GM18505 (cell line): ENCODE results near the gene ZBTB8A.
"Not testable (repeated sequence)": the region's sequence is repeated elsewhere in the genome, so short reads cannot be mapped to it uniquely, and the experiment has no call there.

Experiments
- ATAC-seq: cut with Tn5 transposase; IDR thresholded peaks from one replicate; pipeline ENCODE4 v1.9.1; 2021; ENCODE audit not compliant: unreplicated experiment
- POLR2A ChIP-seq: IDR thresholded peaks from 4 replicates; pipeline ENCODE4 v1.6.1; 2011; ENCODE audit warnings: borderline replicate concordance; ENCODE audit not compliant: insufficient read depth, insufficient read length; ENCODE audit errors: extremely low read depth

ZBTB8A gene

DNA sequence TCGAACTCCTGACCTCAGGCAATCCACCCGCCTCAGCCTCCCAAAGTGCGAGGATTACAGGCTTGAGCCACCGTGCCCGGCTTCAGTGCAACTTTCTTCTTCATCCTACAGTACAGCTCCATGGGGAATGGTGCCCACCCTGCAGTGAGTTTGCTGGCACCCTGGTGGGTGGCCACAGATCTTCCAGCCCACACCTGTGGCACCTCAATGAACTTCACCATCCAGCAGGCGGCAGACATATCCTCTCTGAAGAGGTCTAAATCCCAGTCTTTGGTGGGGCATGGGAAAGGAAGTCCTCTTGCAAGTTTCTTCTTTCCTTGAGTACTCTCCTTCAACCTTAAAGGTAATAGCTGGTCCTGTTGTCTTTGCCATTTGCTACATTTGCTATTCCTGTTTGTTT is 18.1 kb upstream of the ZBTB8A start:
- no peak for ATAC-seq
- no peak for TF ChIP-seq POLR2A

DNA sequence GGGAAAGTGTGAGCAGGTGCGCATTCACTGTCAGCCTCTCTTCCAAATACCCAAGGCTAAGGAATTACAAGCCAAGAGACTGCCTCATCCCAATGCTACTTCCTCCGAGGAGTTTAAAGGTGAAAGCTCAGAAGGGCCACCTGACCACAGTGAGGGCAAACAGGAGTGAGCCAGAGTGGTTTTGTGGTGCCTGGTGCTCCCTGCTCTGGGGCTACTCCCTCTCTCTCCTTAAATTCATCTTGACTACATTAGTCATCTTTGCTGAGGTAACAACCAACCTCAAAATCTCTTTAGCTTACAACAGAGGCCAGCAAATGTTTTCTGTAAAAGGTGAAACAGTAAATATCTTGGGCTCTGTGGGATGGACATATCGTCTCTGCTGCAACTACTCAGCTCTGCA is 14.2 kb upstream of the ZBTB8A start:
- no peak for ATAC-seq
- no peak for TF ChIP-seq POLR2A

DNA sequence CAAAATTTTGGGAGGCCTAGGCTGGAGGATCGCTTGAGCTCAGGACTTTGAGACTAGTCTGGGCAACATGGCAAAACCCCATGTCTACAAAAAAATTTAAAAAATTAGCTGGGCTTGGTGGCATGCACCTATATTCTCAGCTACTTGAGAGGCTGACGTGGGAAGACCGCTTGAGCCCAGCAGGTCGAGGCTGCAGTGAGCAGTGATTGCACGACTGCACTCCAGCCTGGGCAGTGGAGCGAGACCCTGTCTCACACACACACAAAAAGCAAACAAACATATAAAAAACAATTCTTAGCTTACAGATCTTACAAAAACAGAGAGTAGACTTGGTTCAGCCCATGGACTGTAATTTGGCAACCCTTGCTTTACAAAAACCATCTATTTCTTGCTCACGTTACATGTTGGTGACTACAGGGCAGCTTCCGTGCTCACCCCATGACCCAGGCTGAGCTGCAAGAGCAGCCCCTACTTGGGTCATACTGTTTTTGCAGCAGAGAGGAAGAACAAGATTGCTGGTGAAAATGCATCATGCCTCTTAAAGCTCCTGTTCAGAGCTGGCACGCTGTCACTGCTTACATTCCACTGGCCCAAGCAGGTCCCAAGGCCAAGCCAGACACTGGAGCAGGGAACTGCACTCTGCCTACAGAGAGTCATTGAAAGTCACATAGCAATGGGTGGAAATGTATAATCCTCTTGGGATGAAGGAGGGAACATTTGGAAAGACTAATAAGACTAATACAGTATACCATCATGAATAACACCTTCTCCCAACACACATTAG is 13.4 kb upstream of the ZBTB8A start:
- no peak for ATAC-seq
- no peak for TF ChIP-seq POLR2A

DNA sequence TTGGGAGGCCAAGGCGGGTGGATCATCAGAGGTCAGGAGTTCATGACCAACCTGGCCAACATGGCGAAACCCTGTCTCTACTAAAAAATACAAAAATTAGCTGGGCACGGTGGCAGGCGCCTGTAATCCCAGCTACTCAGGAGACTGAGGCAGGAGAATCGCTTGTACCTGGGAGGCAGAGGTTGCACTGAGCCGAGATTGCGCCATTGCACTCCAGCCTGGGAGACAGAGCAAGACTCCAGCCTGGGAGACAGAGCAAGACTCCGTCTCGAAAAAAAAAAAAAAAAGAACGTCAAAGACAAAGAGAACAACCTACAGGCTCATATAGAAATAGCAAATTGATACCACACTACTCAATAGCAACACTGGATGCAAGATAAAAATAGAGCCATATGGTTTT is 10.7 kb upstream of the ZBTB8A start:
- ATAC-seq = not testable (repeated sequence)

DNA sequence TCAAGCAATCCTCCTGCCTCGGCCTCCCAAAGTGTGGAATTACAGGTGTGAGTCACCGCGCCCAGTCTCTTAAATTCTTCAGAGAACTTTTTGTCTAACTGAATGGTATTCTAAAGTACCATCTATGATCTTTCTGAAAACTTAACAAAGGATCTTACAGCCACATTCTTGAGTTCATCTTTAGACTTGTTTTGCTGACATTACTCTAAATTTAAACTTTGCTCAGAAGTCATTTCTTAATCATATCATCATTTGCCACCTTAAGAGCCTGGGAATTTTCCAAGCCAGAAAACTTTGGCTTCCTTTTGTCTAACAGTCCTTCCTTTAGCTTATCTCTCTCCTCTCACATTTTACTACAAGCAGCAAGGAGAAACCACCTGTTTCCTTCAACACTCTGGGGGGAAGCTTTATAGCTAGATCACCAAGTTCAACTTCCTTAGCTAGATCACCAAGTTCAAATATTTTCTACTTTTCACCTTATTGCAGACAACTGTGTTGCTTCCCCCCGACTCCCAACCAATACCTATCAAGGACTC is 5.4 kb upstream of the ZBTB8A start:
- no peak for TF ChIP-seq POLR2A
- ATAC-seq = no peak

DNA sequence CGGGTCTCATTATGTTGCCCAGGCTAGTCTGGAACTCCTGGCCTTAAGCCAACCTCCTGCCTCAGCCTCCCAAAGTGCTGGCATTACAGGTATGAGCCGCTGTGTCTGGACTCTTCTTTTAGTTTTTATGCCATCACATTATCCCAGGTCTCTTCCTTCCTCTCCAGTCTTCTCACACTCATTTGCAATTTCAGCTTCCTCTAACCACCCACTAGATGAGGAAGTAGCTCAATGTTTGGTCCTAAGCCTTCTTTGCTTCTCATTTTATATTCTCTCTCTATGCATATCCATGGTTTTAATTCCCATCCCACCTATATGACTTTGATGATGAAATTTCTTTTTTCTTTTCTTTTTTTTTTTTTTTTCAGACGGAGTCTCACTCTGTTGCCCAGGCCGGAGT is 3.1 kb upstream of the ZBTB8A start:
- no peak for ATAC-seq
- no peak for TF ChIP-seq POLR2A

DNA sequence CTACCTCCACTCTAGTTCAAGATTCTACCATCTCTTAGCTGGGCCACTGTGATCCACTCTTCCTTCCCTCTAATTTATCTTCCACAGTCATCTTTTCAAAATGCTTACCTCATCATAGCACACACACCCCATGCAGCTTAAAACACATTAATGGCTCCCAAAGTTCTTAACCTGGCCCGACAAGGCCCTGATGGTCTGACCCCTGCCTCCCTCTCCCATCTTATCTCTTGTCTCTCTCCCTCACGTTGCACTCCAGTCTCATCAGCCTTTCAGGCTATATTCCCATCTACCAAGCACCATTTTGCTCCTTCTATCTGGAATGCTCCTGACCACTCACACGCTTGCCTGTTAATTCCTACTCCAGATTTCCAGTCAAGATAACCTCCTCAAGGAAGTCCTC is 2.5 kb upstream of the ZBTB8A start:
- no peak for TF ChIP-seq POLR2A
- no peak for ATAC-seq

DNA sequence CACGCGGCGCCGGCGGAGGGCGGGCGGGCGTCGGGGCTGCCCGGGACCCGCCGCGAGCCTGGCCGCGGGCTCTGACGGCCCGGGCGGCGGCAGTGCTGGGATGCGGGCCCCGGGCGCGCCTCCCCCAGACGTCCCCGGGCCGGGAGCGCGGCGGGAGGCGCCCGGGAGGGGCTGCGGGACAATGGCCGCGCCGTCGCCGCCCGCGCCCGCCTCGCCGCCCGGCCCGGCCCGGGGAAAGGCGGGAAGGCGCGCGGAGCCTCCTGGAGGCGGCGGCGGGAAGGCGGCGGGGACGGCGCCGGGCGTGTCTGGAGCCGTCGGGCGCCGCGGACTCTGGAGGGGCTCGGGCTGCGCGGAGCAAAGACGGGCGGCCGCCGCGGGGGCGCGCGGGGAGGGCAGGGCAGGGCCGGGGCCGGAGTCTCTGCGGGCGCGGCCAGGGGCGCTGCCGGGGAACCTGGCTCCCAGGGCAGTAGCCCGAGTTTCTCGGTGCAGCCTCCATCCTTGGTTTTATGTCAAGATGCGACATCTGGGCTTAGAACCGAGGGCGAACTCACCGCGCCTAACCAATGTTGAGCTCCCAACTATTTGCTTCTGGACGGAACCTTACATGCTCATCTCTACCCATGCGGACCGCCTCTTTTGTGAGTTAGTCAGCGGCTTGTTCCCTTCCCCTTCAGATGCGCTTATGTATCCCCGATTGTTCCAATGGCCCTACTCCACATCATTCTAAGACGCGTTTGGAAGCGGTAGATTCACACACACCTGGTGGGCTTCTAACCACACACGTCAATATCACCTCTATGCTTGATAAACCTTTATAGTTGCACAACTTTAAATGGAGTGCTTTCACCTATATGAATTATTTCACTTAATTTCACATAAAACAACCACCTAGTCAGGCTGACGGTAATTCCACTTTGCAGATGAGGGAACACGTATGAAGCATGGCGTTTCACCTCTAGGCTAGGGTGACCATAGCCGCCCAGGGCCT is 651 bp downstream of the ZBTB8A start:
- TF ChIP-seq POLR2A = no peak
- ATAC-seq = no peak

DNA sequence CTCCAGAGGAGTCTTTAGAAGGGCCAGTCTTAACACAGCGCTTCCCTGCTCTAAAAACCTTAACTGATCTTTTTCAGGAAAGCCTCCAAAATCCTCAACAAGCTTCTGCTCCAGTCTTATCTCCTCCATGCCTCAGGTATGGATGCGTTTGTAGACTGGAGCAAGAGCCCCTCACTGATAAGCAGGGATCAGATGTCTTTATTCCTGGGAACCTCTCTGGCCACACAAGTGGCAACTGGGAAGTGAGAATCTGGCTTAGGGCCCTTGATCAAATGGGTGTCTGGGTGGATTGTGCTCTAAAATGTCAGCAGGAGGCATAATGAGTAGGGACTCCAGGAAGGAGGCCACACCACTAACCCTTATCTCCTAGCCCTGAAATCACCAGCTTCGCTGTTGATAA is 1.4 kb downstream of the ZBTB8A start:
- no peak for TF ChIP-seq POLR2A
- ATAC-seq = no peak

DNA sequence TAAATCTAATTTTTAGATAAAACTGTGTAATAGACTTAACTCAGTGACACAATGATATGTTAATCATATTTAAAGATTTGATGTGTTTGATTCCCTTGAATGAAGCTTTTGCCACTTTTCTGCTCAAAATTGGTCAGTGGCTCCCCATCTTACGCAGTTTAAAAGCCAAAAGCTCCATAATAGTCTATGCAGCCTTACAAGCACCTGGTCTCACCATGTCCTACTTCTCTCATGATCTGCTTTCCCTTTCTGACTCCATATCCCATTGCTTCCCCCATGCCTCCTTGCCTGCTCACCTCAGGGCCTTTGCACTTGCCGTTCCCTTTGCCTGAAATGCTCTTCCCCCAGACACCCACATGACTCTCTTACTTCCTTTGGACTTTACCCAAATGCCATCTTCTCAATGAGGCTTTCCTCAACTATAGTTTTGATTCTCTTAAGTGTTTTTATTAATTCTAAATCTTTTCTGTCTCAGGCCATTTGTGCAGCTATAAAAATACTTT is 1.9 kb downstream of the ZBTB8A start:
- TF ChIP-seq POLR2A = no peak
- no peak for ATAC-seq

DNA sequence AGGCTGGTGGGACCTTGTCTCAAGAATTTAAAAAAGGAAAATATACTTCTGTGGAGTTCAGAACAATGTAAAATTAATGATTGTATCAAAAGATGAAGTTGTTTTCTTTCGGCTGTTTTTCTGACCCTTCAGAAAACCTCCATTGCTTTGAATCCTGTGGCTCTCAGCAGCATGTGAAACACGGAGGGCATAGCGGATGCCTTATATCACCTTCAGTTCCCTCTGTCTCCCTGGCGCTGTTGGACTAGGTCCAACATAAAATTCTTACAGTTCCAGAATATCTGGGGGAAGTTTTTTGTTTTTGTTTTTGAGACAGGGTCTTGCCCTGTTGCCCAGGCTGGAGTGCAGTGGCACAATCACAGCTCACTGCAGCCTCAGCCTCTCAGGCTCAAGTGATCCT is 7.4 kb downstream of the ZBTB8A start:
- no peak for ATAC-seq
- no peak for TF ChIP-seq POLR2A

DNA sequence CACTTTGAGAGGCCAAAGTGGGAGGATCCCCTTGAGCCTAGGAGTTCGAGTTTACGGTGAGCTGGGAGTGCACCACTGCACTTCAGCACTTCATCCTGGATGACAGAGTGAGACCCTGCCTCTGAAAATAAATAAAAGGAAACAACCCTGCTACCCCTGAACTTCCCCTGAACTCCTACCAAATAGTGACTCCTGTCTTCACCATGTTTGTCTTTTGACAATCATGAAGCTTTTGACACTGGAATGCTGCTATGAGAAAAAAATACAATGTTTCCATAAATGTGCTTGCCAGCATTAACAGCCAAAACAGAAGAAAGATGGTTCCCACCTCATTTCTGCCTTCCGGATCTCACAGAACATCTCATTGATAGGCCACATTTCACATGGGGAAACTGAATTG is 10.4 kb downstream of the ZBTB8A start:
- no peak for ATAC-seq
- no peak for TF ChIP-seq POLR2A

DNA sequence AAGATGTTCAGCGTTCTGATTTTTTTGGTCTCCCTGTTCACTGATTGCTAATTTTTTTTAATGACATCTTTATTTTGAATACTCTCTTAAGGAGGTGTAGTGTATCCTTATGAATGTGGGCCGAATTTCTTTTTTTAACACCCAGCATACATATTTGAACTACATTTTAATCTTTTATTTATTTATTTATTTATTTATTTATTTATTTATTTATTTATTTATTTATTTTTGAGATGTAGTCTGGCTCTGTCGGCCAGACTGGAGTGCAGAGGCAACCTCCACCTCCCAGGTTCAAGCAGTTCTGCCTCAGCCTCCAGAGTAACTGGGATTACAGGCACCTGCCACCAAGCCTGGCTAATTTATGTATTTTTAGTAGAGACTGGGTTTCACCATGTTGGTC is 15.1 kb downstream of the ZBTB8A start:
- ATAC-seq = no peak
- TF ChIP-seq POLR2A = no peak

DNA sequence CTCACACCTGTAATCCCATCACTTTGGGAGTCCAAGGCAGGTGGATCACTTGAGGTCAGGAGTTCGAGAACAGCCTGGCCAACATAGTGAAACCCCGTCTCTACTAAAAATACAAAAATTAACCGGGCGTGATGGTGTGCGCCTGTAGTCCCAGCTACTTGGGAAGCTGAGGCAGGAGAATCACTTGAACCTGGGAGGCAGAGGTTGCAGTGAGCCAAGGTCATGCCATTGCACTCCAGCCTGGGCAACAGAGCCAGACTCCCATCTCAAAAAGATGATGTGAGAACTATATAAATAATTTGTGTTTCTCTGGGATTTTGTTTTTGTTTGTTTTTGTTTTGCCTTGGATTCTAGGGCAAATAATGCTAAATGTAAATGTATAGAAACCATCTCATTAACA is 17.8 kb downstream of the ZBTB8A start:
- not testable (repeated sequence) for ATAC-seq
